Natural killer cell (primary cell): ENCODE measurements around the gene TMEM200B. TPM values are rescaled to one million over a fixed set of nuclear protein-coding genes. Genes with fewer than 3 reads are reported as not detected.
A peak's percentile ranks its signal among the peaks of the same experiment; 100 is the strongest.
"Not testable (repeated sequence)": the region's sequence is repeated elsewhere in the genome, so short reads cannot be mapped to it uniquely, and the experiment has no call there.

Experiments
- ATAC-seq, 3 donors: fragments of 150-1000 bp in 2 of 3; fragments of 200-7000 bp in 1 of 3; cut with Tn5 transposase; 1 replicate in 1 of 3; 2 replicates in 2 of 3; pipeline ENCODE4 v1.10.0; 2021; ENCODE audit warnings: mild to moderate bottlenecking in 2 of 3, moderate library complexity in 2 of 3
- DNase-seq, 2 donors: peaks; one replicate each; pipeline versions ENCODE4 v3.0.0 to v3.0.0-alpha.2; 2013 to 2021; ENCODE audit warnings: mixed read lengths in 1 of 2
- H3K27ac ChIP-seq: one replicate; pipeline ENCODE4 v1.5.1; 2013; ENCODE audit warnings: mild to moderate bottlenecking, low read length
- H3K27me3 ChIP-seq: one replicate; pipeline ENCODE4 v1.6.1; 2013; ENCODE audit warnings: low read length; ENCODE audit not compliant: control insufficient read depth, insufficient read depth
- H3K36me3 ChIP-seq: one replicate; pipeline ENCODE4 v1.6.1; 2013; ENCODE audit warnings: low read length; ENCODE audit not compliant: control insufficient read depth, insufficient read depth
- H3K4me1 ChIP-seq: one replicate; pipeline ENCODE4 v1.6.1; 2013; ENCODE audit warnings: low read length; ENCODE audit not compliant: control insufficient read depth, insufficient read depth
- H3K4me3 ChIP-seq: one replicate; pipeline ENCODE4 v1.5.1; 2013; ENCODE audit warnings: low read length
- H3K9me3 ChIP-seq: one replicate; pipeline ENCODE4 v1.6.1; 2013; ENCODE audit warnings: low read length; ENCODE audit not compliant: control insufficient read depth, insufficient read depth
- H3K27ac Mint-ChIP-seq, 2 donors: one replicate each; pipeline ENCODE4 v1.8.0; 2022; ENCODE audit warnings: mild to moderate bottlenecking in 2 of 2, mixed read lengths in 2 of 2, moderate library complexity in 1 of 2
- H3K27me3 Mint-ChIP-seq, 2 donors: one replicate each; pipeline ENCODE4 v1.8.0; 2022; ENCODE audit warnings: low read depth in 2 of 2, mixed read lengths in 2 of 2
- H3K36me3 Mint-ChIP-seq: one replicate; pipeline ENCODE4 v1.8.0; 2022; ENCODE audit warnings: mixed read lengths
- H3K4me1 Mint-ChIP-seq, 2 donors: one replicate each; pipeline ENCODE4 v1.8.0; 2022; ENCODE audit warnings: mixed read lengths in 2 of 2
- H3K4me3 Mint-ChIP-seq: one replicate; pipeline ENCODE4 v1.8.0; 2022; ENCODE audit warnings: mild to moderate bottlenecking, moderate library complexity, mixed read lengths
- H3K9me3 Mint-ChIP-seq, 2 donors: one replicate each; pipeline ENCODE4 v1.8.0; 2022; ENCODE audit warnings: mixed read lengths in 2 of 2
- CTCF ChIP-seq: fragments of 200-600 bp; IDR thresholded peaks from one replicate; pipeline ENCODE4 v1.8.0; 2022; ENCODE audit warnings: antibody characterized with exemption
- WGBS: methylation state at CpG from one replicate; pipeline ENCODE4 v1.1.7; 2013; ENCODE audit warnings: missing lambda C conversion rate; ENCODE audit not compliant: insufficient coverage; 5-methylcytosine and 5-hydroxymethylcytosine counted together
- intact Hi-C: fragments of 100-400 bp; cut with micrococcal nuclease; formaldehyde crosslinking; loops from one replicate; pipeline ENCODE4 v1.14.2; 2022
- total RNA-seq, 4 donors: library from RNA; stranded (reverse); fragments of 120-200 nt in 1 of 4; gene quantifications; one replicate each; pipeline versions ENCODE4 v1.2.3 to v1.2.4, GENCODE V29; 2013 to 2022

TMEM200B gene
- total RNA-seq, 3 donors from 2014 or later (not counting 1 experiment from before 2014, with no cell fraction given): not detected

GRCh38 chr1:29081201-29081600, 42.5 kb downstream of the TMEM200B start:
- WGBS: 93% methylated on average over 2 of the region's 3 CpGs
- no peak overlapping the region for H3K27ac ChIP-seq
- H3K4me3 ChIP-seq: no peak overlapping the region
- H3K4me1 ChIP-seq: no peaks in the 10 kb centered on the region
- Mint-ChIP-seq H3K36me3 (no peaks in the 10 kb centered on the region), H3K27ac (peak overlapping the region in 1 of 2 donors; percentile 58), H3K27me3 (no peaks in the 10 kb centered on the region), H3K4me3 (no peak overlapping the region), H3K9me3 (no peaks in the 10 kb centered on the region), H3K4me1 (no peaks in the 10 kb centered on the region)
- TF ChIP-seq CTCF: no peak
- DNase-seq (no peak), ATAC-seq (no peak)
- H3K27me3 ChIP-seq: no peaks in the 10 kb centered on the region
- peaks cover 18% of the 10 kb centered on the region for H3K36me3 ChIP-seq
- intact Hi-C loops: no loop called here
- no peaks in the 10 kb centered on the region for H3K9me3 ChIP-seq

GRCh38 chr1:29079916-29080629, 43.6 kb downstream of the TMEM200B start:
- peaks cover 24% of the 10 kb centered on the region for H3K36me3 ChIP-seq
- H3K9me3 ChIP-seq, H3K9me3 Mint-ChIP-seq, ATAC-seq, H3K4me3 ChIP-seq, H3K4me3 Mint-ChIP-seq, H3K27me3 ChIP-seq, H3K36me3 Mint-ChIP-seq, H3K27ac ChIP-seq, H3K27ac Mint-ChIP-seq, DNase-seq, H3K4me1 ChIP-seq, intact Hi-C loops, H3K4me1 Mint-ChIP-seq, H3K27me3 Mint-ChIP-seq: not testable (repeated sequence)
- 89% methylated on average over 15 of the region's 16 CpGs for WGBS

- Mint-ChIP-seq H3K9me3 (no peaks in the 10 kb centered on the region), H3K27ac (no peak overlapping the region), H3K4me3 (no peak overlapping the region), H3K4me1 (no peaks in the 10 kb centered on the region), H3K36me3 (no peaks in the 10 kb centered on the region), H3K27me3 (no peaks in the 10 kb centered on the region)
- H3K9me3 ChIP-seq: no peaks in the 10 kb centered on the region
- 94% methylated on average over 1 of the region's 2 CpGs for WGBS
- ATAC-seq (no peak), DNase-seq (no peak)
- H3K4me3 ChIP-seq: no peak overlapping the region
- H3K36me3 ChIP-seq: peaks cover 40% of the 10 kb centered on the region
- no peak overlapping the region for H3K27ac ChIP-seq
- H3K4me1 ChIP-seq: no peaks in the 10 kb centered on the region
- intact Hi-C loops: no loop called here
- TF ChIP-seq CTCF: no peak
- H3K27me3 ChIP-seq: no peaks in the 10 kb centered on the region
Measured at GRCh38 chr1:29077155-29077554, 46.5 kb downstream of the TMEM200B start.

Other genes starting within 250 kb of the TMEM200B start
- 100 to 1,000 TPM; 151 to 196 (median 172) TPM for gene EPB41, start 209.3 kb downstream of the TMEM200B start, total RNA-seq
- 100 to 1,000 TPM in 2 of 3 donors, 10 to 100 TPM in 1; 90.2 to 114 (median 101) TPM for gene SRSF4, start 58.0 kb upstream of the TMEM200B start, total RNA-seq
- gene MECR, start 107.0 kb upstream of the TMEM200B start, total RNA-seq: 10 to 100 TPM in 1 of 3 donors, 1 to 10 TPM in 2; 8.0 to 11.2 (median 8.8) TPM
- gene PTPRU, start 112.6 kb upstream of the TMEM200B start, total RNA-seq: 1 to 10 TPM in 1 of 3 donors, under 1 TPM in 2; 0.54 to 1.6 (median 0.79) TPM